GM12875 (cell line): ENCODE measurements around the gene RPL7A.

Source experiments
- H3K4me3 ChIP-seq: one replicate; pipeline ENCODE4 v1.5.1; 2011; ENCODE audit warnings: low read depth, low read length, control low read depth
- CTCF ChIP-seq: IDR thresholded peaks from 2 replicates; pipeline ENCODE4 v1.5.1; 2011; ENCODE audit warnings: low read depth, mild to moderate bottlenecking, control low read depth, inconsistent platforms, low read length, moderate library complexity, borderline replicate concordance; ENCODE audit not compliant: insufficient read depth

RPL7A gene

DNA sequence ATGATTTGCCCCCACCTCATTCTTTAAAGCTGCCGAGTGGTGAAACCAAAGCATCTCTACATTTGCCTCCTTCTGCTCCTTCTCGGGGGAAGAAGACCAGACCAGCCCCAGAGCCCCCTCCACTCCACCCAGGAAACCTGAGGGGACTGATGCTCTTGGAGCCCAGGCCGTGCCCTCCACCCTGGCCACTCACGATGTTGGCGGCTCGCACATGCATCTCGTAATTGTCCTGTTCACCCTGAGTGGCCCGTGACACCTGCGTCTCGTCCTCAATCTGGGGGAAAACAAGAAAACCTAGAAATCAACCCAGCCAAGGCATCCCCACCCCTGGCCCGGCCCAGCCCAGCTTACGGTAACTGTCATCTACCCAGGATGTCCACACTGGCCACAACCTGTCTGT, 3.0 kb upstream of the RPL7A start:
- H3K4me3 ChIP-seq = no peak overlapping the region
- no peak for TF ChIP-seq CTCF

DNA sequence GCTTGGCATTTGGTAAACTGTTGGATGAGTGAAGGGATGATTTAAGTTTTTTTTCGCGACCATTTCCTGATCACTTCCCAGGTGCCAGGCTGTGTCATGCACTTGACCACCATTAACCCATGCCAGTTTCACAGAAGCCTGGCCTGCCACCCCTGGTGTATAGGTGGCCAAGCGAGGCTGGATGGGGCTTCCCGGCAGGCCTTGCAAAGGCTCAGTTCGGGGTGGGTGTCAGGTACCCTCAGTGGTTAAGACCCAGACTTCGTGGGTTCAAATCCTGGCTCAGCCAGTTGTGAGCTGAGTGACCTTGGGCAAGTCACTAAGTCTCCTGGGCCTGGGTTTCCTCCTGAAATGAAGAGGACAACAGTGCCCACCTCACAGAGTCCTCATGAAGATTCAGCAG, 2.4 kb upstream of the RPL7A start:
- no peak for TF ChIP-seq CTCF
- no peak overlapping the region for H3K4me3 ChIP-seq

- no peak for TF ChIP-seq CTCF
- H3K4me3 ChIP-seq = peak overlapping the region; percentile 96
Observed at GRCh38 chr9:133346021-133346785, 1.8 kb upstream of the RPL7A start.

GRCh38 chr9:133347515-133347984, 468 bp upstream of the RPL7A start:
- TF ChIP-seq CTCF = no peak
- peak overlapping the region; percentile 96 for H3K4me3 ChIP-seq

- peak overlapping the region; percentile 96 for H3K4me3 ChIP-seq
- TF ChIP-seq CTCF = no peak
Observed at GRCh38 chr9:133348718-133349573, 928 bp downstream of the RPL7A start.

DNA sequence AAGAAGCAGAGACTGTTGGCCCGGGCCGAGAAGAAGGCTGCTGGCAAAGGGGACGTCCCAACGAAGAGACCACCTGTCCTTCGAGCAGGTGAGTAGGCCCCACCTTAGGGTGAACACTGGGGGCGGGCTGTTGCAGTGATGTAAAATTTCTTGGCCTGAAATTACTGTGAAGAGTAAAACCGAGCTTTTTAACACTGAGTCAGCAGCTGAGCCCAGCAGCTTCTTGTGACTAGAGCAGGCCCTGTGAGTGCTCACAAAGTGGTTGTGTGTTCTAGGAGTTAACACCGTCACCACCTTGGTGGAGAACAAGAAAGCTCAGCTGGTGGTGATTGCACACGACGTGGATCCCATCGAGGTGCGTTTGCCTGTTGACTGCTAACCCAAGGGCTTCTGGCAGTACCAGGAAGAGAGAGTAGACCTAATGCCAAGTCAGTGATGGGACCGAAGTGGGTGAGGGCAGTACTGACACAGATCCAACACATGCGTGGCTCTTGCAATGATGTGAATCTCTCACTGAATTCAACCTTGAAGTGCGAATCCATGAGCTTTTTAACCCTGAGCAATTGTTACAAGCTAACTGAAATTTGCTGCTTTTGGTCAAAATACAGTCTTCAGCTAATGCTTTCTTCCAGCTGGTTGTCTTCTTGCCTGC, 2.1 kb downstream of the RPL7A start:
- TF ChIP-seq CTCF = no peak
- H3K4me3 ChIP-seq = no peak overlapping the region
